Endothelial cell of umbilical vein (primary cell): ENCODE results near the gene INO80C. TPM values are rescaled to one million over a fixed set of nuclear protein-coding genes. Genes with fewer than 3 reads are reported as not detected.
A peak's percentile ranks its signal among the peaks of the same experiment; 100 is the strongest.

Source experiments
- BruUV-seq: library from RNA; stranded (reverse); fragments of 400-500 nt; replicated peaks from 2 replicates; lab custom pipeline; 2021; lab: Mats Ljungman, UMichigan
- CTCF ChIA-PET: fragments of 300-600, 350-600 bp; sonication (Branson Sonifier 250); formaldehyde crosslinking; loops from one replicate; lab custom pipeline; 2021; ENCODE audit warnings: antibody characterized with exemption, inconsistent platforms; lab: Charles Lee
- POLR2A ChIA-PET: fragments of 300-600, 350-600 bp; sonication (Branson Sonifier 250); formaldehyde crosslinking; loops from one replicate; lab custom pipeline; 2021; ENCODE audit warnings: antibody characterized with exemption, inconsistent platforms; lab: Charles Lee
- DNase-seq: peaks from one replicate; pipeline ENCODE4 v3.0.0-alpha.2; 2011; ENCODE audit warnings: low read depth, low spot score
- FAIRE-seq: peaks from 2 replicates; lab custom pipeline; 2011; peaks lifted over from hg19 to GRCh38; lab: Jason Lieb, UNC
- H2AFZ ChIP-seq: 2 replicates; pipeline ENCODE4 v1.6.0; 2012; ENCODE audit warnings: low read depth, low read length, control low read depth, inconsistent platforms
- H3K27ac ChIP-seq: 2 replicates; pipeline ENCODE4 v1.5.1; 2011; ENCODE audit warnings: low read depth, mild to moderate bottlenecking, control low read depth, low read length, moderate library complexity; ENCODE audit not compliant: insufficient read depth
- H3K27me3 ChIP-seq, 2 experiments: 2 replicates each; pipeline versions ENCODE4 v1.6.0 to v1.6.1; 2011; ENCODE audit warnings: low read length in 2 of 2, mixed read lengths in 1 of 2; ENCODE audit not compliant: control insufficient read depth in 2 of 2, insufficient read depth in 2 of 2
- H3K36me3 ChIP-seq, 2 experiments: 2 replicates in 1 of 2; 3 replicates in 1 of 2; pipeline ENCODE4 v1.5.1; 2011; ENCODE audit warnings: low read length in 2 of 2, mild to moderate bottlenecking in 1 of 2, moderate library complexity in 1 of 2; ENCODE audit not compliant: control insufficient read depth in 2 of 2, insufficient read depth in 2 of 2; ENCODE audit errors: extremely low read depth in 1 of 2
- H3K4me1 ChIP-seq: 3 replicates; pipeline ENCODE4 v1.5.1; 2011; ENCODE audit warnings: mild to moderate bottlenecking, low read length; ENCODE audit not compliant: control insufficient read depth, insufficient read depth; ENCODE audit errors: extremely low read depth
- H3K4me2 ChIP-seq: 2 replicates; pipeline ENCODE4 v1.6.1; 2011; ENCODE audit warnings: low read length, control low read depth, mixed read lengths; ENCODE audit not compliant: insufficient read depth
- H3K4me3 ChIP-seq, 3 experiments: fragments of 200-600 bp in 1 of 3; sonication (generic), shearing (Covaris generic) in 1 of 3; replicated peaks in 1 of 3; 2 replicates each; pipeline ENCODE4 v1.5.1; 2011 to 2016; ENCODE audit warnings: control low read depth in 3 of 3, low read length in 3 of 3, mild to moderate bottlenecking in 2 of 3, inconsistent platforms in 1 of 3, low read depth in 1 of 3, moderate library complexity in 1 of 3; ENCODE audit not compliant: insufficient read depth in 1 of 3
- H3K79me2 ChIP-seq: 2 replicates; pipeline ENCODE4 v1.6.0; 2012; ENCODE audit warnings: low read length, inconsistent platforms; ENCODE audit not compliant: control insufficient read depth, insufficient read depth
- H3K9ac ChIP-seq: replicated peaks from 2 replicates; pipeline ENCODE3; 2011; ENCODE audit warnings: low read length, control low read depth; ENCODE audit not compliant: insufficient read depth; ENCODE audit errors: extremely low read depth
- H3K9me1 ChIP-seq: replicated peaks from 3 replicates; pipeline ENCODE4 v1.6.0; 2011; ENCODE audit warnings: mild to moderate bottlenecking, low read length; ENCODE audit not compliant: control insufficient read depth, insufficient read depth; ENCODE audit errors: extremely low read depth
- H3K9me3 ChIP-seq: replicated peaks from 2 replicates; pipeline ENCODE4 v1.5.1; 2012; ENCODE audit warnings: low read length, inconsistent platforms; ENCODE audit not compliant: control insufficient read depth, insufficient read depth
- H4K20me1 ChIP-seq: replicated peaks from 2 replicates; pipeline ENCODE3; 2011; ENCODE audit warnings: mild to moderate bottlenecking, low read length; ENCODE audit not compliant: control insufficient read depth, insufficient read depth; ENCODE audit errors: extremely low read depth
- EZH2 ChIP-seq: IDR thresholded peaks from 2 replicates; pipeline ENCODE4 v1.6.1; 2012; ENCODE audit warnings: borderline replicate concordance, low read depth, mild to moderate bottlenecking, moderate library complexity, low read length, inconsistent platforms; ENCODE audit not compliant: severe bottlenecking
- FOS ChIP-seq: IDR thresholded peaks from 2 replicates; pipeline ENCODE4 v1.6.1; 2011; ENCODE audit warnings: mild to moderate bottlenecking, low read length, moderate library complexity, borderline replicate concordance; ENCODE audit not compliant: insufficient read depth
- JUN ChIP-seq: IDR thresholded peaks from 2 replicates; pipeline ENCODE4 v1.6.1; 2011; ENCODE audit warnings: borderline replicate concordance, low read depth; ENCODE audit not compliant: insufficient read length, insufficient read depth
- MAX ChIP-seq: IDR thresholded peaks from 2 replicates; pipeline ENCODE4 v1.6.1; 2011; ENCODE audit not compliant: insufficient read depth, insufficient read length
- MYC ChIP-seq: IDR thresholded peaks from one replicate; pipeline ENCODE4 v1.6.1; 2011; ENCODE audit warnings: mild to moderate bottlenecking, low read depth, low read length
- POLR2A ChIP-seq: IDR thresholded peaks from 2 replicates; pipeline ENCODE4 v1.6.1; 2012; ENCODE audit warnings: low read depth, mild to moderate bottlenecking, control low read depth, low read length
- POLR2AphosphoS5 ChIP-seq: IDR thresholded peaks from 2 replicates; pipeline ENCODE4 v1.6.1; 2012; ENCODE audit warnings: low read depth, mild to moderate bottlenecking, control low read depth, low read length, moderate library complexity; ENCODE audit not compliant: insufficient read depth
- dilution Hi-C: fragments of 300-500 bp; cut with MboI; formaldehyde crosslinking; loops from one replicate; pipeline ENCODE4 v1.15.0; 2019; ENCODE audit warnings: low sequenced_read_pairs; ENCODE audit not compliant: extremely low pct_ligation_motif_present
- intact Hi-C: fragments of 100-400 bp; cut with micrococcal nuclease; formaldehyde crosslinking; loops from one replicate; pipeline ENCODE4 v1.10.0; 2022
- polyA plus RNA-seq, 4 experiments: library from polyadenylated mRNA; depleted of rRNA in 3 of 4; stranded (reverse) in 3 of 4; unstranded in 1 of 4; fragments of >200 nt; gene quantifications; 2 replicates each; pipeline versions ENCODE4 v1.2.1 to v1.2.3, GENCODE V29; 2011 to 2012; ENCODE audit warnings: missing spikeins in 1 of 4
- total RNA-seq: library from RNA; stranded (reverse); gene quantifications from 2 replicates; pipeline ENCODE4 v1.2.3, GENCODE V29; 2021

The INO80C gene
- total and polyA plus RNA-seq, 2 donors (not counting 3 experiments of a cell fraction or from before 2014, with no cell fraction given): 43.4 to 56.0 TPM

- FAIRE-seq: no peak
- no peaks in the 10 kb centered on the region for H3K36me3 ChIP-seq
- no peaks in the 10 kb centered on the region for H3K9me3 ChIP-seq
- no peaks in the 10 kb centered on the region for H3K27me3 ChIP-seq
- no TSS peak for BruUV-seq
- ChIA-PET POLR2A (no interaction called here), CTCF (no interaction called here)
- no peaks in the 10 kb centered on the region for H3K9me1 ChIP-seq
- intact Hi-C loops (loop anchor here (10.0 kb wide), 2 partner anchors 394 to 424 kb away; partner anchors contain the start of gene MAPRE2), dilution Hi-C loops (no loop called here)
- peaks cover 66% of the 10 kb centered on the region for H3K79me2 ChIP-seq
- H3K9ac ChIP-seq: no peak overlapping the region
- H4K20me1 ChIP-seq: no peaks in the 10 kb centered on the region
- DNase-seq: no peak
- H2AFZ ChIP-seq: no peak overlapping the region
- no peak for TF ChIP-seq MYC
- TF ChIP-seq POLR2A: no peak
- no peak for TF ChIP-seq EZH2
- TF ChIP-seq POLR2AphosphoS5: no peak
- no peak for TF ChIP-seq MAX
- no peak for TF ChIP-seq JUN
- peak overlapping the region; percentile 90 for H3K27ac ChIP-seq
- peaks cover 62% of the 10 kb centered on the region for H3K4me1 ChIP-seq
- no peak overlapping the region for H3K4me3 ChIP-seq
- H3K4me2 ChIP-seq: no peak overlapping the region
Measured at GRCh38 chr18:35468711-35469110, 29.0 kb downstream of the INO80C start.

- intact Hi-C loops (loop anchor here (1.0 to 10.0 kb wide), 6 partner anchors 8 to 423 kb away; partner anchors contain the start of genes INO80C and MAPRE2), dilution Hi-C loops (no loop called here)
- CTCF ChIA-PET: interaction anchor here (0.7 to 1.7 kb wide), 6 partner anchors 11 to 81 kb away, joined by 3 to 7 read pairs (median 4); no protein-coding TSS in a partner anchor
- H3K4me3 ChIP-seq: no peak overlapping the region
- H3K36me3 ChIP-seq: no peaks in the 10 kb centered on the region
- H3K9me1 ChIP-seq: no peaks in the 10 kb centered on the region
- peaks cover 72% of the 10 kb centered on the region for H3K4me1 ChIP-seq
- FAIRE-seq (peak; percentile 48), DNase-seq (peak; percentile 18)
- H3K4me2 ChIP-seq: peak overlapping the region; percentile 91
- no peak overlapping the region for H2AFZ ChIP-seq
- TF ChIP-seq POLR2A: peak; percentile 4
- no peak for TF ChIP-seq FOS
- H3K79me2 ChIP-seq: peaks cover 56% of the 10 kb centered on the region
- no peaks in the 10 kb centered on the region for H3K27me3 ChIP-seq
- no peaks in the 10 kb centered on the region for H4K20me1 ChIP-seq
- BruUV-seq: no TSS peak
- H3K9me3 ChIP-seq: no peaks in the 10 kb centered on the region
- peak overlapping the region; percentile 45 for H3K9ac ChIP-seq
- peak overlapping the region; percentile 90 for H3K27ac ChIP-seq
- POLR2A ChIA-PET: interaction anchor here (0.6 kb wide), 1 partner anchor 19 kb away, joined by 5 read pairs; no protein-coding TSS in a partner anchor
Measured at GRCh38 chr18:35467624-35468016, 30.1 kb downstream of the INO80C start.
